Measurements from ENCODE around the gene DPP7.

Gene DPP7

GRCh38 chr9:137110911-137111787 is 3.4 kb downstream of the DPP7 start:
- CTCF ChIA-PET, result interaction anchor here (1.4 kb wide), 1 partner anchor 94 kb away, joined by 3 read pairs; no protein-coding TSS in a partner anchor
- WGBS (ENCODE audit: insufficient coverage), result 96% methylated on average over 22 of the region's 28 CpGs

GRCh38 chr9:137110147-137110910 is 4.2 kb downstream of the DPP7 start:
- 93% methylated on average over 38 of the region's 38 CpGs for WGBS (ENCODE audit: insufficient coverage)
- Histone ChIP-seq H3K27ac (ENCODE audit: insufficient read depth in 1 of 2, low read depth in 1 of 2, low read length in 2 of 2, poor library complexity in 1 of 2, severe bottlenecking in 2 of 2) (no peak overlapping the region), H3K27me3 (replicated peaks in 2 of 5; ENCODE audit: control insufficient read depth in 4 of 5, insufficient read depth in 5 of 5, low read length in 4 of 5) (no peaks in the 10 kb centered on the region), H3K9me3 (ENCODE audit: control extremely low read depth in 1 of 5, control insufficient read depth in 4 of 5, insufficient read depth in 2 of 5, low read depth in 1 of 5, low read length in 4 of 5) (no peaks in the 10 kb centered on the region), H3K36me3 (ENCODE audit: control insufficient read depth in 4 of 4, insufficient read depth in 4 of 4, low read length in 3 of 4) (peaks cover 0 to 76% (median 46%) of the 10 kb centered on the region in 4 experiments), H3K4me1 (ENCODE audit: control extremely low read depth in 1 of 4, control insufficient read depth in 4 of 4, insufficient read depth in 4 of 4, low read length in 3 of 4) (peaks cover 0 to 12% (median 11%) of the 10 kb centered on the region in 4 experiments), H3K4me3 (ENCODE audit: control insufficient read depth in 1 of 7, extremely low read depth in 1 of 7, insufficient read depth in 4 of 7, low read depth in 2 of 7, low read length in 6 of 7) (no peak overlapping the region)
- ChIA-PET CTCF (interaction anchor here (1.4 kb wide), 1 partner anchor 94 kb away, joined by 3 read pairs; no protein-coding TSS in a partner anchor), POLR2A (no interaction called here)
- DNase-seq, result no peak

More at GRCh38 chr9:137110911-137111787, 3.4 kb downstream of the DPP7 start:
- Histone ChIP-seq H3K27me3 (replicated peaks in 2 of 5; ENCODE audit: control insufficient read depth in 4 of 5, insufficient read depth in 5 of 5, low read length in 4 of 5) (no peaks in the 10 kb centered on the region), H3K4me1 (ENCODE audit: control extremely low read depth in 1 of 4, control insufficient read depth in 4 of 4, insufficient read depth in 4 of 4, low read length in 3 of 4) (peaks cover 0 to 13% (median 11%) of the 10 kb centered on the region in 4 experiments), H3K9me3 (ENCODE audit: control extremely low read depth in 1 of 5, control insufficient read depth in 4 of 5, insufficient read depth in 2 of 5, low read depth in 1 of 5, low read length in 4 of 5) (no peaks in the 10 kb centered on the region), H3K36me3 (ENCODE audit: control insufficient read depth in 4 of 4, insufficient read depth in 4 of 4, low read length in 3 of 4) (peaks cover 0 to 68% (median 39%) of the 10 kb centered on the region in 4 experiments), H3K4me3 (ENCODE audit: control insufficient read depth in 1 of 7, extremely low read depth in 1 of 7, insufficient read depth in 4 of 7, low read depth in 2 of 7, low read length in 6 of 7) (no peak overlapping the region), H3K27ac (ENCODE audit: insufficient read depth in 1 of 2, low read depth in 1 of 2, low read length in 2 of 2, poor library complexity in 1 of 2, severe bottlenecking in 2 of 2) (no peak overlapping the region)
- DNase-seq, result no peak
- POLR2A ChIA-PET, result interaction anchor here (0.6 to 1.3 kb wide), 2 partner anchors 21 to 118 kb away, joined by 3 to 4 read pairs; no protein-coding TSS in a partner anchor

- Histone ChIP-seq H3K4me3 (ENCODE audit: control insufficient read depth in 1 of 7, extremely low read depth in 1 of 7, insufficient read depth in 4 of 7, low read depth in 2 of 7, low read length in 6 of 7) (no peak overlapping the region), H3K4me1 (ENCODE audit: control extremely low read depth in 1 of 4, control insufficient read depth in 4 of 4, insufficient read depth in 4 of 4, low read length in 3 of 4) (peaks cover 0 to 5% (median 4%) of the 10 kb centered on the region in 4 experiments), H3K27me3 (replicated peaks in 2 of 5; ENCODE audit: control insufficient read depth in 4 of 5, insufficient read depth in 5 of 5, low read length in 4 of 5) (no peaks in the 10 kb centered on the region), H3K36me3 (ENCODE audit: control insufficient read depth in 4 of 4, insufficient read depth in 4 of 4, low read length in 3 of 4) (peaks cover 0 to 84% (median 50%) of the 10 kb centered on the region in 4 experiments), H3K9me3 (ENCODE audit: control extremely low read depth in 1 of 5, control insufficient read depth in 4 of 5, insufficient read depth in 2 of 5, low read depth in 1 of 5, low read length in 4 of 5) (no peaks in the 10 kb centered on the region), H3K27ac (ENCODE audit: insufficient read depth in 1 of 2, low read depth in 1 of 2, low read length in 2 of 2, poor library complexity in 1 of 2, severe bottlenecking in 2 of 2) (no peak overlapping the region)
- ChIA-PET POLR2A (no interaction called here), CTCF (interaction anchor here (1.1 to 1.8 kb wide), 2 partner anchors 9 to 23 kb away, joined by 3 to 7 read pairs; partner anchors contain the start of gene MAN1B1)
- 93% methylated on average over 27 of the region's 34 CpGs for WGBS (ENCODE audit: insufficient coverage)
- no peak for DNase-seq
Measured at GRCh38 chr9:137109250-137110146, 5.0 kb downstream of the DPP7 start.

DNA sequence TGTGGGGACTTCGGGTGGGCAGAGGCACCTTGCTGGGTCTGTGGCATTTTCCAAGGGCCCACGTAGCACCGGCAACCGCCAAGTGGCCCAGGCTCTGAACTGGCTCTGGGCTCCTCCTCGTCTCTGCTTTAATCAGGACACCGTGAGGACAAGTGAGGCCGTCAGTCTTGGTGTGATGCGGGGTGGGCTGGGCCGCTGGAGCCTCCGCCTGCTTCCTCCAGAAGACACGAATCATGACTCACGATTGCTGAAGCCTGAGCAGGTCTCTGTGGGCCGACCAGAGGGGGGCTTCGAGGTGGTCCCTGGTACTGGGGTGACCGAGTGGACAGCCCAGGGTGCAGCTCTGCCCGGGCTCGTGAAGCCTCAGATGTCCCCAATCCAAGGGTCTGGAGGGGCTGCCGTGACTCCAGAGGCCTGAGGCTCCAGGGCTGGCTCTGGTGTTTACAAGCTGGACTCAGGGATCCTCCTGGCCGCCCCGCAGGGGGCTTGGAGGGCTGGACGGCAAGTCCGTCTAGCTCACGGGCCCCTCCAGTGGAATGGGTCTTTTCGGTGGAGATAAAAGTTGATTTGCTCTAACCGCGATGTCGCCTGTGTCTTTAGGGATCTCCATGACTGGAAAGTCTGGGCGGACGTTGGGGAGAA is 5.8 kb downstream of the DPP7 start:
- no peak overlapping the region for H3K4me3 ChIP-seq (ENCODE audit: control insufficient read depth in 1 of 7, extremely low read depth in 1 of 7, insufficient read depth in 4 of 7, low read depth in 2 of 7, low read length in 6 of 7)
- no peak for DNase-seq
- H3K27me3 ChIP-seq (replicated peaks in 2 of 5; ENCODE audit: control insufficient read depth in 4 of 5, insufficient read depth in 5 of 5, low read length in 4 of 5), result no peaks in the 10 kb centered on the region
- 88% methylated on average over 25 of the region's 29 CpGs for WGBS (ENCODE audit: insufficient coverage)
- peaks cover 0 to 90% (median 53%) of the 10 kb centered on the region in 4 experiments for H3K36me3 ChIP-seq (ENCODE audit: control insufficient read depth in 4 of 4, insufficient read depth in 4 of 4, low read length in 3 of 4)
- CTCF ChIA-PET, result interaction anchor here (1.1 to 1.8 kb wide), 3 partner anchors 9 to 22 kb away, joined by 3 to 7 read pairs (median 7); partner anchors contain the start of gene MAN1B1
- H3K27ac ChIP-seq (ENCODE audit: insufficient read depth in 1 of 2, low read depth in 1 of 2, low read length in 2 of 2, poor library complexity in 1 of 2, severe bottlenecking in 2 of 2), result no peak overlapping the region
- POLR2A ChIA-PET, result no interaction called here
- H3K9me3 ChIP-seq (ENCODE audit: control extremely low read depth in 1 of 5, control insufficient read depth in 4 of 5, insufficient read depth in 2 of 5, low read depth in 1 of 5, low read length in 4 of 5), result no peaks in the 10 kb centered on the region
- H3K4me1 ChIP-seq (ENCODE audit: control extremely low read depth in 1 of 4, control insufficient read depth in 4 of 4, insufficient read depth in 4 of 4, low read length in 3 of 4), result peaks cover 0 to 5% (median 4%) of the 10 kb centered on the region in 4 experiments

- POLR2A ChIA-PET, result no interaction called here
- Histone ChIP-seq H3K9me3 (ENCODE audit: control extremely low read depth in 1 of 5, control insufficient read depth in 4 of 5, insufficient read depth in 2 of 5, low read depth in 1 of 5, low read length in 4 of 5) (peaks cover 0 to 5% (median 0%) of the 10 kb centered on the region in 5 experiments), H3K27me3 (replicated peaks in 2 of 5; ENCODE audit: control insufficient read depth in 4 of 5, insufficient read depth in 5 of 5, low read length in 4 of 5) (no peaks in the 10 kb centered on the region), H3K4me3 (ENCODE audit: control insufficient read depth in 1 of 7, extremely low read depth in 1 of 7, insufficient read depth in 4 of 7, low read depth in 2 of 7, low read length in 6 of 7) (no peak overlapping the region), H3K36me3 (ENCODE audit: control insufficient read depth in 4 of 4, insufficient read depth in 4 of 4, low read length in 3 of 4) (peaks cover 0 to 95% (median 58%) of the 10 kb centered on the region in 4 experiments), H3K27ac (ENCODE audit: insufficient read depth in 1 of 2, low read depth in 1 of 2, low read length in 2 of 2, poor library complexity in 1 of 2, severe bottlenecking in 2 of 2) (no peak overlapping the region), H3K4me1 (ENCODE audit: control extremely low read depth in 1 of 4, control insufficient read depth in 4 of 4, insufficient read depth in 4 of 4, low read length in 3 of 4) (no peaks in the 10 kb centered on the region)
- 97% methylated on average over 16 of the region's 17 CpGs for WGBS (ENCODE audit: insufficient coverage)
- no peak for DNase-seq
- CTCF ChIA-PET, result interaction anchor here (1.4 to 1.8 kb wide), 3 partner anchors 10 to 65 kb away, joined by 3 to 7 read pairs (median 7); no protein-coding TSS in a partner anchor
Measured at GRCh38 chr9:137107982-137108381, 6.6 kb downstream of the DPP7 start.

Measured in common myeloid progenitor, CD34-positive (primary cell).